GM19025 (cell line): ENCODE data around the gene COX6B1.
A peak's percentile ranks its signal among the peaks of the same experiment; 100 is the strongest.
"Not testable (repeated sequence)": the region's sequence is repeated elsewhere in the genome, so short reads cannot be mapped to it uniquely, and the experiment has no call there.

Experiments
- ATAC-seq: cut with Tn5 transposase; IDR thresholded peaks from one replicate; pipeline ENCODE4 v1.9.1; 2021; ENCODE audit warnings: mild to moderate bottlenecking, low read depth, moderate library complexity; ENCODE audit not compliant: unreplicated experiment

Gene COX6B1

DNA sequence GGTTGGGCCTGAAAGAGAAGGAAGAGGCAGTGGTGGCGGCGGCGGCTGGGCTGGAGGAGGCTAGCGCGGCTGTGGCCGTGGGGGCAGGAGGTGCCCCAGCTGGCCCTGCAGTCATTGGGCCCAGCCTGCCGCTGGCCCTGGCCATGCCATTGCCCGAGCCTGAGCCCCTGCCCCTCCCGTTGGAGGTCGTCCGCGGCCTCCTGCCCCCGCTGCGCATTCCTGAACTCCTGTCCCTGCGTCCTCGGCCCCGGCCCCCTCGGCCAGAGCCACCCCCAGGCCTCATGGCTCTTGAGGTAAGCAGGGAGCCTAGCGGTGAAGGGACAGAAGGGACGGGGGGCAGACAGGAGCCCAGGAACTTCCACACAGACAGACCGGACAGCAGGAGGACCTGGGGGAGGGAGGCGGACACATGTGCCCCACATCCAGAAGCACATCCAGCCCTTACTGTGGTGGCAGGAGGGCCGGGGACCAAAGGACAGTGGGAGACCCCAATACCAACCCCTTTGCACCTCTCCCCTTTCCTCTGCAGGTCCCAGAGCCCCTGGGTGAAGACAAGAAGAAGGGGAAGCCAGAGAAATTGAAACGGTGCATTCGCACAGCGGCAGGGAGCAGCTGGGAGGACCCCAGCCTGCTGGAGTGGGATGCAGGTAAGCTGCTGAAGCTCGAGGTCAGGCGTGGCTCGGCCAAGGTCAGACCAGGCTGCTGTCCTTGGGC, 14.2 kb upstream of the COX6B1 start:
- ATAC-seq, result no peak

DNA sequence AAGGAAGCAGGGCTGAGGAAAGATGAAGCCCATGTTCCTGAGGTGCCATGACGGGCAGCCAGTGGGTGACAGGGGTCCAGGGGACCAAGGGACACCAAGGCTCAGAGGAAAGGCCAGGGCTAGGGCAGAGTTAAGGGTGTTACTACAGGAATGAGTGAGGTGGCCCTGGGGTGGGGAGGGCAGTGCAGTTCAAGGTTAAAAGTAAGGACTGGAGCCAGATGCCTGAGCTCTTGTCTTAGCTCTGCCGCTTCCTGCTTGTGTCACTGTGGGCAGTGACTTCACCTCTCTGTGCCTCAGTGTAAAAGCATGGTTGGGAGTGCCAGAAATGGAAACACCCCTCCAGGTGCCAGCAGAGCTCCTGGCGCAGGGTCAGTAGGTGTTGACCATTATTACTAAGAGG, 11.5 kb upstream of the COX6B1 start:
- ATAC-seq, result no peak

DNA sequence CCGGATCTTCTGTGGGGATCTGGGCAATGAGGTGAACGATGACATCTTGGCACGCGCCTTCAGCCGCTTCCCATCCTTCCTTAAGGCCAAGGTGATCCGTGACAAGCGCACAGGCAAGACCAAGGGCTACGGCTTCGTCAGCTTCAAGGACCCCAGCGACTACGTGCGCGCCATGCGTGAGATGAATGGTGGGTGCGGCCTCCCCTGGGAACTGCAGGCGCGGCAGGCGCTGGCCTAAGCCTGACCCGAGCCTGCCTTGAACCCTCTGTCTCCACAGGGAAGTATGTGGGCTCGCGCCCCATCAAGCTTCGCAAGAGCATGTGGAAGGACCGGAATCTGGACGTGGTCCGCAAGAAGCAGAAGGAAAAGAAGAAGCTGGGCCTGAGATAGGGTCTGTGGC, 11.0 kb upstream of the COX6B1 start:
- ATAC-seq, result no peak

DNA sequence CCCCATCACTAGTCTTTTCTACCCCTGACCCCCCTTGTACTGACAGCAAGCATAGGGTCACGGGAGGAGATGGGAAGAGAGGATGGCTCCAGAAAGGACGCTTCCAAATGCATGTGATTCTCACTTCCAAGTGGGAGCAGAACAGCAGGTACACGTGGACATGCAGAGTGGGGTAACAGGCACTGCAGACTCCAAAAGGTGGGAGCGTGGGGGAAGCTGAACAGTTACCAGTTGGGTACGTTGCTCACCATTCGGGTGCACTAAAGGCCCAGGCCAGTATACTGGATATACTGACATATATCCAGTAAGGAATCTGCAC, 8.8 kb upstream of the COX6B1 start:
- no peak for ATAC-seq

DNA sequence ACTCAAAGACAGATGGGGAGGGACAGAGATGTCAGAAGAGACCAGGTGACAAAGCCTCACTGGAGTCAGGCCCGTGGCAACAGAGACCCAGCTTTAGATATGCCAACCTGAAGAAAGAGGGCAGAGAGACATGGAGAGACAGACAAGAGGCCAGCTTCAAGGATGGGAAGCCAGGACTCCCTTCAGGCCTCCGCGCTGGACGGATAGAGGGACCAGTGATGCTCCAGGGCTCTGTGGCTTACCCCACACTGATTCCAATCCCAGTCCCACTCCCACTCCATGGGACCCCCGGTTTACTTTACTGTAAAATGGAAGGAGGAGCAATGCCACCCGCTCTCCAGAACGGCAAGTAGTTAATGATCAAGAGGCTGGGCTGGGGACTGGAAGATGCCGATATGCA, 8.3 kb upstream of the COX6B1 start:
- ATAC-seq, result no peak

DNA sequence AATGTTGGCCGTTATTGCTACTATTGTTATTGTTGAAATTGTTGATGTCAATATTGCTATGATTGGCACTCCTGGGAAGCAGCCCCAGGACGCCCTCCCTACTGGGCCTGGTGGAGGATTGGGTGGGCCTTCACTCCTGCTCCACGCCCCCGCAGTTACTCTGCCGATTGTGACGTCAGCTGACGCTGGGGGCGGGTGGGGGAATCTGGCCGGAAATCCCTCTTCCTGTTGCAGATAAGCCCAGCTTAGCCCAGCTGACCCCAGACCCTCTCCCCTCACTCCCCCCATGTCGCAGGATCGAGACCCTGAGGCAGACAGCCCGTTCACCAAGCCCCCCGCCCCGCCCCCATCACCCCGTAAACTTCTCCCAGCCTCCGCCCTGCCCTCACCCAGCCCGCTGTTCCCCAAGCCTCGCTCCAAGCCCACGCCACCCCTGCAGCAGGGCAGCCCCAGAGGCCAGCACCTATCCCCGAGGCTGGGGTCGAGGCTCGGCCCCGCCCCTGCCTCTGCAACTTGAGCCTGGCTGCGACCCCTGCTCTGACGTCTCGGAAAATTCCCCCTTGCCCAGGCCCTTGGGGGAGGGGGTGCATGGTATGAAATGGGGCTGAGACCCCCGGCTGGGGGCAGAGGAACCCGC, 6.5 kb upstream of the COX6B1 start, which contains the start of gene ETV2:
ETV2 (plus strand) TSS at position 231 of the 637 bp plus-strand sequence. CDS start 716 bp downstream, outside the sequence.
- ATAC-seq, result no peak

DNA sequence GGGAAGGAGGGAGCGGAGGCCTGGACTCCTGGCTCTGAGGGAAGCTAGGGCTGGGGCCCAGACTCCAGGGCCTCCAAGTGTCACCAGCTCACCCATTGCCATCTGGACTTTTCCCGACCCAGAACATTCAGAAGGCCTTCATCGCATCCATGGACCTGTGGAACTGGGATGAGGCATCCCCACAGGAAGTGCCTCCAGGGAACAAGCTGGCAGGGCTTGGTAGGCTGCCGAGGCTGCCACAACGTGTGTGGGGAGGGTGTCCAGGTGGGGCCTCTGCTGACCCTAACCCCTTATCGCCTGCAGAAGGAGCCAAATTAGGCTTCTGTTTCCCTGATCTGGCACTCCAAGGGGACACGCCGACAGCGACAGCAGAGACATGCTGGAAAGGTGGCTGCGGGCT, 5.8 kb upstream of the COX6B1 start:
- no peak for ATAC-seq

DNA sequence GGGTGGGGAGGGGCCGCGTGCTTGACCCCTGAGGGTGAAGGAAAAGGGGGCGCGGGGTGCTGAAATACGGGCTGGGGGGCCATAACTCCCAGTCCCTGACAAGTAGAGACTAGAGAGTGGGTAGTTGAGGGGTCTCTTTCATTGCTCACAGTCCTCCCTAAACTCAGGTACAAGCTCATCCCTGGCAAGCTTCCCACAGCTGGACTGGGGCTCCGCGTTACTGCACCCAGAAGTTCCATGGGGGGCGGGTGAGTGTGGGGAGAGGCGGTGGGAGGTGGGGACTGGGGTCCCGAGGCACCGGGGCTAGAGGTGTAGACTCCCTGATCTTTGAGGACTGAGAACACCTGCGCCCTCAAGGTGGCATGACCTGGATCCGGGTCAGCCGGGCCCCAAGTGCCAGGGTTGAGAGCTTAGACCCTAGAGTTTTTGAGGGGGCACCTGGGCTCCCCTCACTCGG, 5.3 kb upstream of the COX6B1 start:
- no peak for ATAC-seq

DNA sequence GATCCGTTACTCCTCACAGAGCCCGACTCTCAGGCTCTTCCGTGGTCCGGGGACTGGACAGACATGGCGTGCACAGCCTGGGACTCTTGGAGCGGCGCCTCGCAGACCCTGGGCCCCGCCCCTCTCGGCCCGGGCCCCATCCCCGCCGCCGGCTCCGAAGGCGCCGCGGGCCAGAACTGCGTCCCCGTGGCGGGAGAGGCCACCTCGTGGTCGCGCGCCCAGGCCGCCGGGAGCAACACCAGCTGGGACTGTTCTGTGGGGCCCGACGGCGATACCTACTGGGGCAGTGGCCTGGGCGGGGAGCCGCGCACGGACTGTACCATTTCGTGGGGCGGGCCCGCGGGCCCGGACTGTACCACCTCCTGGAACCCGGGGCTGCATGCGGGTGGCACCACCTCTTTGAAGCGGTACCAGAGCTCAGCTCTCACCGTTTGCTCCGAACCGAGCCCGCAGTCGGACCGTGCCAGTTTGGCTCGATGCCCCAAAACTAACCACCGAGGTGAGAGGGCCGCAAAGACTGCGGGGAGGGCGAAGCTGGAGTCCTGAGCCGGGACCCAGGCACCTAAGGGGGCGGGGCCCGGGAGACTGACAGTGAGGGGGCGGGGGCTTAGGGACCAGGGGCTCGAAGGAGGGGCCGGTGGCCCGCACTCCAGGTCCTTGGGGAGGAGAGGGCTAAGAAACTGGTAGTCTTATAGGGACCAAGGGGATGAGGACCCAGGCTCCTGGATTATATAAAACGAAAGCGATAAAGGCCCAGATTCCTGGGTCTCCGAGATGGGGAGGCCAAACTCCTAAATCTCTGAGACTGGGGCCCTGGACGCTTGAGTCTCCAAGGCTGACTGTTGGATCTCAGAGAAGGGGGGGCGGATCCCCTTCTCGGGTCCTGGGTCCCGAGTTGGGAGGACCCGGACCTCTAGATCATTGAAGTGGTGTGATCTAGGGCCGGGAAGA, 4.6 kb upstream of the COX6B1 start:
- peak; percentile 35 for ATAC-seq

DNA sequence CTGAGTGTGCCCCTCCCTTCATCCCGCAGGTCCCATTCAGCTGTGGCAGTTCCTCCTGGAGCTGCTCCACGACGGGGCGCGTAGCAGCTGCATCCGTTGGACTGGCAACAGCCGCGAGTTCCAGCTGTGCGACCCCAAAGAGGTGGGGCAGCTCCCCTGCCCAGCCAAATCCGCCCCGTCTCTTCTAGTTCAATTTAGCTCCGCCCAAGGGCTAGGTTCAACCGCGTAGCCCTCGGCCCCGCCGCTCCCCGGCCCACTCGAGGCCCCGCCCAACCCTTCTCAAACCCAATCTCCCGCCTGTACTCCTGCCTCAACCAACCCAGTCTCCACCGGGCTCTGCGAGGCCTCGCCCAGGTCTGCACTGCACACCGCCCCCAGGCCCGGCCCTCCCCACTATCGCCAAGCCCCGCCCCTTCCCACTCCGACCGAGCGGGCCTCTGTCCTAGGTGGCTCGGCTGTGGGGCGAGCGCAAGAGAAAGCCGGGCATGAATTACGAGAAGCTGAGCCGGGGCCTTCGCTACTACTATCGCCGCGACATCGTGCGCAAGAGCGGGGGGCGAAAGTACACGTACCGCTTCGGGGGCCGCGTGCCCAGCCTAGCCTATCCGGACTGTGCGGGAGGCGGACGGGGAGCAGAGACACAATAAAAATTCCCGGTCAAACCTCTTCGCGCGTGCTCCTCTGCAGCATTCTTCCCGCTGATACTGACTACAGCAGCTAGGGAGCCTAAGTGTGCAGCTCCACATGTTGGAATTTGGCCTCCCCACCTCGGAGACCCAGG, 3.7 kb upstream of the COX6B1 start:
- peak; percentile 73 for ATAC-seq

DNA sequence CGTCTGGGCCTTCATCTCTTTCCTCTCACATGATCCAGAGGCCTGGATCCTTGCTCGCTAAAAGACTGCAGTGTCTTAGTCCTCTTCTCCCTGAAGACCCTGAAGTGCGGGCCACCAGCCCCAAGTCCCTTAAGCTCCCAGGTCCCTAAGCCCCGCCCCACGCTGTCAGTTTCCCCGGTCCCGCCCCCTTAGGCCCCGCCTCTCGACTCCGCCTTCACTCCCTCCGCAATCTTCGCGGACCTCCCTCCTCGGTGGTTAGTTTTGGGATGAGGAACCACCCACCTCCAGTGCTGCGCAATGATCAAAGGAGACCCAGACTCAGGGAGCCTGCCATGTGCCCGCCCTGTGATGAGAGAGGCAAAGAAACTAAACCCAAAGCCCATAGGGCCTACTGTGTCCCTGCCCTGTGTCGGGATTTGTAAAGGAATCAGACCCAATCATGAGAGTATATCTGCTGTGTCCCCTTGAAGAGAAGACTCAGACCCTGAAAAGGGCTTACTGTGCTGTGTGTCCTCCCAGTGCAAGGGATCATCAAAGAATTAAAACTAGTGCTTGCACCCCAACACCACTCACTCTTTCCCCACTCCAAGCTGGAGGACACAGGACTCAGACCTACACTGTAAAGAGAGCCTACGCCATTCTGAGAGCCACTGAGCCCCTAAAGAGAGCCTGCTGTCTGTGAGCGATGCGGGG, 3.0 kb upstream of the COX6B1 start:
- no peak for ATAC-seq

DNA sequence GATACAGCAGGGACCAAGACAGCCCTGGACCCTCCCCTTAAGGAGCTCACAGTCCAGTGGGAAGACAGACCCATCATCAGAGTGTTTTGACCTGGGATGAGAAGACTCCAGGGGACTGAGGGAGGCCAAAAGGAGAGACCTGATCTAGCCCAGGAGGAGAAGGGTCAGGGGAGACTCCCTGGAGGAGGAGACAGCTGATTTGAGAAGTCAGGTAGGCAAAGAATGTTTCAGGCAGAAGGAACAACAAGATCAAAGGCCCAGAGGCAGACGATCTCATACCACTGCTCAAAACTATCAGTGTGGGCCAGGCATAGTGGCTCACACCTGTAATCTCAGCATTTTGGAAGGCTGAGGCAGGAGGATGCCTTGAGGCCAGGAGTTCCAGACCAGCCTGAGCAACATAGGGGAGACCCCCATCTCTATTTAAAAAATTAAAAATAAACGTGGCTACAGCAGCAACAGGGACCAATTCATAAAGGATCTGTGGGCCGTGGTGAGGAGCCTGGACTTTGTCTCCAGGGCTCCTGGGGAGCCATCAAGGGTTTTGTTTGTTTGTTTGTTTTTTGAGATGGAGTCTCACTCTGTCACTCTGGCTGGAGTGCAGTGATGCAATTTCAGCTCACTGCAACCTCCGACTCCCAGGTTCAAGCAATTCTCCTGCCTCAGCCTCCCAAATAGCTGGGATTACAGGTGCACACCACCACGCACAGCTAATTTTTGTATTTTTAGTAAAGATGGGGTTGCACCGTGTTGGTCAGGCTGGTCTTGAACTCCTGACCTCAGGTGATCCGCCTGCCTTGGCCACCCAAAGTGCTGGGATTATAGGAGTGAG, 2.2 kb upstream of the COX6B1 start:
- no peak for ATAC-seq

DNA sequence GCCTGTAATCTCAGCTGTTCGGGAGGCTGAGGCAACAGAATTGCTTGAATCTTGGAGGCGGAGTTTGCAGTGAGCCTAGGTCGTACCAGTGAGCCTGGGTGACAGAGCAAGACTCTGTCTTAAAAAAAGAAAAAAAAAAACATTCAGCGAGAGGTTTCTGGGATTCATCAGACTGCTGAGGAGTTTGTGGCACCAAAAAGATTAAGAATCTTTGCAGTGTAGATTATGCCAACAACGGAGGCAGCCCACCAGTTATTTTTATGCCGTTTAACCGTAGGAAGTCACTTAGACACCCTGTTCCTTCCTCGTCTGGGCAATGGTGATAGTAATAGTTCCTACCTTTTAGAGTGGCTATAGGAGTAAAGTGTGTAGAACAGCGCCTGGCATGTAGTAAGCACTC, 2.5 kb downstream of the COX6B1 start:
- no peak for ATAC-seq

DNA sequence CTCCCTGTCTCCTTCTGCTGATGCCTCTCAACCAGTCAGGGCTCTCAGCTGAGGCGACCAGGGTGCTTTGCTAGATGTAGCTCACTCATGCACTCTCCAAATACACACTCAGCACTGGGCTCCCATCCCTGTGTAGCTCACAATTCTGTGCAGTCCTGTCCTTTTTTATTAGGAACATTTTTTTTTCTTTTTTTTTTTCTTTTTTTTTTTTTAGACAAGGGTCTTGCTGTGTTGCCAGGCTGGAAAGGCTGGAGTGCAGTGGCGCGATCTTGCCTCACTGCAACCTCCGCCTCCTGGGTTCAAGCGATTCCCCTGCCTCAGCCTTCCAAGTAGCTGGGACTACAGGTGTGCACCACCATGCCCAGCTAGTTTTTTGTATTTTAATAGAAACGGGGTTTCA, 6.7 kb downstream of the COX6B1 start:
- ATAC-seq, result not testable (repeated sequence)

DNA sequence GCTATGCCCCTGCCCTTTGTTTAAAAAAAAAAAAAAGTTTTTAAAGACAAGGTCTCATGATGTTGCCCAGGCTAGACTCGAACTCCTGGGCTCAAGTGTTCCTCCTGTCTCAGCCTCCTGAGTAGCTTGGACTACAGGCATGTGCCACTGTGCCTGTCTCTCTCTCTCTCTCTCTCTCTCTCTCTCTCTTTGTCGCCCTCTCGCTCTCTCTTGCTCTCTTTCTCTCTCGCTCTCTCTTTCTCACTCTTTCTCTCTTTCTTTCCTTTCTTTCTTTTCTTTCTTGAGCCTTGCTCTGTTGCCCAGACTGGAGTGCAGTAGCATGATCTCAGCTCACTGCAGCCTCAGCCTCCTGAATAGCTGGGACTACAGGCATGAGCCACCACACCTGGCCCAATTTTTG, 7.5 kb downstream of the COX6B1 start:
- ATAC-seq, result no peak

DNA sequence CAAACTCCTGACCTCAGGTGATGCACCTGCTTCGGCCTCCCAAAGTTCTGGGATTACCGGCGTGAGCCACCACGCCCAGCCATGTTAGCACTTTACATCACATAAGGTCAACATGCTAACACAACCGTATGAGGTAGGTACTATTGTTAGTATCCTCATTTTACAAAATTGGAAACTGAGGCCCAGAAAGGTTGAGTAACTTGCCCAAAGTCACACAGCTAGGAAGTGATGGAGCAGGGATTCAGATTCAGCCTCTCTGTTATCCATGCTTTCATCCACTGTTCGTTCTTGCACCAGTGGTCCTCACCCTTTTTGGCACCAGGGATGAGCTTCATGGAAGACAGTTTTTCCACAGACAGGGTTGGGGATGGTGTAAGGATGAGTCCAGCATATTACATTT, 8.6 kb downstream of the COX6B1 start:
- ATAC-seq, result no peak

DNA sequence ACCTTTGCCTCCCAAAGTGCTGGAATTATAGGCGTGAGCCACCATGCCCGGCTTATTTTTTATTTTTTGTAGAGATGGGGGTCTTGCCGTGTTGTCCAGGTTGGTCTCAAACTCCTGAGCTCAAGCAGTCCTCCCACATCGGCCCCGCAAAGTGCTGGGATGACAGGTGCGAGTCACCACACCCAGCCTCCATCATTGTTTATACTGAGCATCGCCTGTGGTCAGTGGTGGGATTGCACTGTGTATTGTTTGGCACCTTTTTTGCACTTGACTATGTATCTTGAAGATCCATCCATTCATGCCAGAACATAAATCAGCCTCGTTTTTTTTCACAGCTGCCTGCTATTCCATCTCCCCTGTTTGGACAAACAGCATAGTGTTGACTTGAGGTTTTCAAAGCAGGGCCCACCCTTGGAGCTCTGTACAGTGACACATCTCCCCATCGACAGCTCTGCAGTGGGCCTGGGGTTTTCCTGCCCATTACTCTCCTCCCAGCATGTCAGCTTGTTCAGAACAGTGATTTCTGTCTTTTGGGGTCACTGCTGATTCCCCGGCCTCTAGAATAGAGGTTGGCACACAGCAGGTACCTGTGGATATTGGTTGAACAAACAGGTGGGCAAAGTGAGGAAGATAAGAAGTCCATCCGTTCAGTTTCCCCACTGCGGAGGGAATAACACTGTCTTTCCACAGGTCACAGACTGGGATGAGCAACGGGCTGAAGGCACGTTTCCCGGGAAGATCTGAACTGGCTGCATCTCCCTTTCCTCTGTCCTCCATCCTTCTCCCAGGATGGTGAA, 10.0 kb downstream of the COX6B1 start:
- ATAC-seq, result no peak

DNA sequence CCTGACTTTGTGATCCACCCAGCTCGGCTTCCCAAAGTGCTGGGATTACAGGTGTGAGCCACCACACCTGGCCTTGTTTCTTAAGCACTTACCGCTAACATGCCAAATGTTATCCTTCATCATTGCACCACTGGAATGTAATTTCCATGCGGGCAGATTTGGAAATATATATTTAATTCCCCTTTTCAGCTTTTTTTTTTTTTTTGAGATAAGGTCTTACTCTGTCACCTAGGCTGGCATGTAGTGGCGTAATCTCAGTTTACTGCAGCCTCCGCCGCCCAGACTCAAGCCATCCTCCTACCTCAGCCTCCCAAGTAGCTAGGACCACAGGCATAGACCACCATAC, 13.8 kb downstream of the COX6B1 start:
- ATAC-seq, result no peak
